ENCODE measurements around the gene MAVS. TPM values are rescaled to one million over a fixed set of nuclear protein-coding genes. Genes with fewer than 3 reads are reported as not detected.

Gene MAVS
- total RNA-seq, 4 donors from 2014 or later, result 39.6 to 94.4 (median 69.7) TPM

- H3K4me1 ChIP-seq, result no peaks in the 10 kb centered on the region
These were observed 77.9 kb downstream of the MAVS start for GRCh38 chr20:3924304-3925112.

GRCh38 chr20:3925113-3925695, 78.6 kb downstream of the MAVS start:
- H3K27me3 ChIP-seq, result no peaks in the 10 kb centered on the region
- H3K4me1 ChIP-seq, result no peaks in the 10 kb centered on the region
- no peak overlapping the region for H3K4me3 ChIP-seq
- H3K27ac ChIP-seq, result no peak overlapping the region
- DNase-seq, result no peak
- no peak for TF ChIP-seq POLR2A (IDR thresholded peaks at IDR 0.05)
- TF ChIP-seq CTCF (IDR thresholded peaks at IDR 0.05), result no peak
- peaks cover 0 to 53% (median 0%) of the 10 kb centered on the region in 3 donors for H3K36me3 ChIP-seq
- no peaks in the 10 kb centered on the region for H3K9me3 ChIP-seq

More at GRCh38 chr20:3924304-3925112, 77.9 kb downstream of the MAVS start:
- H3K9me3 ChIP-seq, result no peaks in the 10 kb centered on the region
- peaks cover 0 to 60% (median 0%) of the 10 kb centered on the region in 3 donors for H3K36me3 ChIP-seq
- H3K4me3 ChIP-seq, result no peak overlapping the region
- DNase-seq, result no peak
- H3K27me3 ChIP-seq, result no peaks in the 10 kb centered on the region
- no peak overlapping the region for H3K27ac ChIP-seq
- TF ChIP-seq POLR2A (IDR thresholded peaks at IDR 0.05) (no peak), CTCF (IDR thresholded peaks at IDR 0.05) (no peak)

Small RNA genes within 50 kb of the gene (small RNA-seq; reads per million reads assigned to genes)
- gene MIR103A2, result 0.59 to 1.5 reads per million in 2 donors

Other genes with a start within 250 kb of the MAVS start
- gene GFRA4, start 183.4 kb upstream of the MAVS start, total RNA-seq, result not detected
- 100 to 1,000 TPM in 1 of 4 donors, 10 to 100 TPM in 2, 1 to 10 TPM in 1; 5.6 to 175 (median 23.3) TPM for gene ADAM33, start 164.8 kb upstream of the MAVS start, total RNA-seq
- gene SIGLEC1, start 134.2 kb upstream of the MAVS start, total RNA-seq, result 10 to 100 TPM in 2 of 4 donors, 1 to 10 TPM in 2; 2.3 to 10.7 (median 7.8) TPM
- 1 to 10 TPM; 1.2 to 4.3 (median 2.3) TPM for gene HSPA12B, start 114.1 kb upstream of the MAVS start, total RNA-seq
- 10 to 100 TPM in 2 of 4 donors, 1 to 10 TPM in 2; 7.4 to 13.2 (median 10.2) TPM for gene ADISSP, start 79.1 kb upstream of the MAVS start, total RNA-seq
- gene SPEF1, start 65.4 kb upstream of the MAVS start, total RNA-seq, result not detected
- gene CENPB, start 60.1 kb upstream of the MAVS start, total RNA-seq, result 10 to 100 TPM; 39.8 to 61.9 (median 47.0) TPM
- 100 to 1,000 TPM in 1 of 4 donors, 10 to 100 TPM in 3; 14.2 to 202 (median 34.1) TPM for gene CDC25B, start 50.5 kb upstream of the MAVS start, total RNA-seq
- 10 to 100 TPM; 11.6 to 26.4 (median 22.5) TPM for gene AP5S1, start 26.3 kb upstream of the MAVS start, total RNA-seq
- 10 to 100 TPM; 17.9 to 53.6 (median 43.2) TPM for gene PANK2, start 42.6 kb downstream of the MAVS start, total RNA-seq
- gene RNF24, start 168.7 kb downstream of the MAVS start, total RNA-seq, result 1 to 10 TPM; 4.5 to 6.0 (median 5.7) TPM